Endothelial cell of umbilical vein (primary cell): ENCODE results near the gene KRTAP29-1. TPM values are rescaled to one million over a fixed set of nuclear protein-coding genes. Genes with fewer than 3 reads are reported as not detected.

ENCODE experiments used
- BruUV-seq: library from RNA; stranded (reverse); fragments of 400-500 nt; replicated peaks from 2 replicates; lab custom pipeline; 2021; lab: Mats Ljungman, UMichigan
- CTCF ChIA-PET: fragments of 300-600, 350-600 bp; sonication (Branson Sonifier 250); formaldehyde crosslinking; loops from one replicate; lab custom pipeline; 2021; ENCODE audit warnings: antibody characterized with exemption, inconsistent platforms; lab: Charles Lee
- POLR2A ChIA-PET: fragments of 300-600, 350-600 bp; sonication (Branson Sonifier 250); formaldehyde crosslinking; loops from one replicate; lab custom pipeline; 2021; ENCODE audit warnings: antibody characterized with exemption, inconsistent platforms; lab: Charles Lee
- DNase-seq: peaks from one replicate; pipeline ENCODE4 v3.0.0-alpha.2; 2011; ENCODE audit warnings: low read depth, low spot score
- FAIRE-seq: peaks from 2 replicates; lab custom pipeline; 2011; peaks lifted over from hg19 to GRCh38; lab: Jason Lieb, UNC
- H2AFZ ChIP-seq: 2 replicates; pipeline ENCODE4 v1.6.0; 2012; ENCODE audit warnings: low read depth, low read length, control low read depth, inconsistent platforms
- H3K27ac ChIP-seq: 2 replicates; pipeline ENCODE4 v1.5.1; 2011; ENCODE audit warnings: low read depth, mild to moderate bottlenecking, control low read depth, low read length, moderate library complexity; ENCODE audit not compliant: insufficient read depth
- H3K27me3 ChIP-seq, 2 experiments: 2 replicates each; pipeline versions ENCODE4 v1.6.0 to v1.6.1; 2011; ENCODE audit warnings: low read length in 2 of 2, mixed read lengths in 1 of 2; ENCODE audit not compliant: control insufficient read depth in 2 of 2, insufficient read depth in 2 of 2
- H3K36me3 ChIP-seq, 2 experiments: 2 replicates in 1 of 2; 3 replicates in 1 of 2; pipeline ENCODE4 v1.5.1; 2011; ENCODE audit warnings: low read length in 2 of 2, mild to moderate bottlenecking in 1 of 2, moderate library complexity in 1 of 2; ENCODE audit not compliant: control insufficient read depth in 2 of 2, insufficient read depth in 2 of 2; ENCODE audit errors: extremely low read depth in 1 of 2
- H3K4me1 ChIP-seq: 3 replicates; pipeline ENCODE4 v1.5.1; 2011; ENCODE audit warnings: mild to moderate bottlenecking, low read length; ENCODE audit not compliant: control insufficient read depth, insufficient read depth; ENCODE audit errors: extremely low read depth
- H3K4me2 ChIP-seq: 2 replicates; pipeline ENCODE4 v1.6.1; 2011; ENCODE audit warnings: low read length, control low read depth, mixed read lengths; ENCODE audit not compliant: insufficient read depth
- H3K4me3 ChIP-seq, 3 experiments: fragments of 200-600 bp in 1 of 3; sonication (generic), shearing (Covaris generic) in 1 of 3; replicated peaks in 1 of 3; 2 replicates each; pipeline ENCODE4 v1.5.1; 2011 to 2016; ENCODE audit warnings: control low read depth in 3 of 3, low read length in 3 of 3, mild to moderate bottlenecking in 2 of 3, inconsistent platforms in 1 of 3, low read depth in 1 of 3, moderate library complexity in 1 of 3; ENCODE audit not compliant: insufficient read depth in 1 of 3
- H3K79me2 ChIP-seq: 2 replicates; pipeline ENCODE4 v1.6.0; 2012; ENCODE audit warnings: low read length, inconsistent platforms; ENCODE audit not compliant: control insufficient read depth, insufficient read depth
- H3K9ac ChIP-seq: replicated peaks from 2 replicates; pipeline ENCODE3; 2011; ENCODE audit warnings: low read length, control low read depth; ENCODE audit not compliant: insufficient read depth; ENCODE audit errors: extremely low read depth
- H3K9me1 ChIP-seq: replicated peaks from 3 replicates; pipeline ENCODE4 v1.6.0; 2011; ENCODE audit warnings: mild to moderate bottlenecking, low read length; ENCODE audit not compliant: control insufficient read depth, insufficient read depth; ENCODE audit errors: extremely low read depth
- H3K9me3 ChIP-seq: replicated peaks from 2 replicates; pipeline ENCODE4 v1.5.1; 2012; ENCODE audit warnings: low read length, inconsistent platforms; ENCODE audit not compliant: control insufficient read depth, insufficient read depth
- H4K20me1 ChIP-seq: replicated peaks from 2 replicates; pipeline ENCODE3; 2011; ENCODE audit warnings: mild to moderate bottlenecking, low read length; ENCODE audit not compliant: control insufficient read depth, insufficient read depth; ENCODE audit errors: extremely low read depth
- CTCF ChIP-seq, 2 donors: IDR thresholded peaks; 1 replicate in 1 of 2; 2 replicates in 1 of 2; pipeline ENCODE4 v1.5.1; 2011; ENCODE audit warnings: low read length in 2 of 2, mild to moderate bottlenecking in 2 of 2, moderate library complexity in 2 of 2, control low read depth in 1 of 2, inconsistent platforms in 1 of 2, low read depth in 1 of 2; ENCODE audit not compliant: insufficient read depth in 1 of 2; ENCODE audit errors: extremely low read depth in 1 of 2
- EZH2 ChIP-seq: IDR thresholded peaks from 2 replicates; pipeline ENCODE4 v1.6.1; 2012; ENCODE audit warnings: borderline replicate concordance, low read depth, mild to moderate bottlenecking, moderate library complexity, low read length, inconsistent platforms; ENCODE audit not compliant: severe bottlenecking
- GATA2 ChIP-seq: IDR thresholded peaks from 2 replicates; pipeline ENCODE4 v1.7.0; 2011; ENCODE audit warnings: low read depth, mild to moderate bottlenecking, moderate library complexity, mixed read lengths, low read length; ENCODE audit not compliant: insufficient read length, insufficient read depth
- JUN ChIP-seq: IDR thresholded peaks from 2 replicates; pipeline ENCODE4 v1.6.1; 2011; ENCODE audit warnings: borderline replicate concordance, low read depth; ENCODE audit not compliant: insufficient read length, insufficient read depth
- POLR2A ChIP-seq: IDR thresholded peaks from 2 replicates; pipeline ENCODE4 v1.6.1; 2012; ENCODE audit warnings: low read depth, mild to moderate bottlenecking, control low read depth, low read length
- dilution Hi-C: fragments of 300-500 bp; cut with MboI; formaldehyde crosslinking; loops from one replicate; pipeline ENCODE4 v1.15.0; 2019; ENCODE audit warnings: low sequenced_read_pairs; ENCODE audit not compliant: extremely low pct_ligation_motif_present
- intact Hi-C: fragments of 100-400 bp; cut with micrococcal nuclease; formaldehyde crosslinking; loops from one replicate; pipeline ENCODE4 v1.10.0; 2022
- polyA plus RNA-seq, 4 experiments: library from polyadenylated mRNA; depleted of rRNA in 3 of 4; stranded (reverse) in 3 of 4; unstranded in 1 of 4; fragments of >200 nt; gene quantifications; 2 replicates each; pipeline versions ENCODE4 v1.2.1 to v1.2.3, GENCODE V29; 2011 to 2012; ENCODE audit warnings: missing spikeins in 1 of 4
- total RNA-seq: library from RNA; stranded (reverse); gene quantifications from 2 replicates; pipeline ENCODE4 v1.2.3, GENCODE V29; 2021

KRTAP29-1 gene
- total and polyA plus RNA-seq, 2 donors (not counting 3 experiments of a cell fraction or from before 2014, with no cell fraction given), result not detected

GRCh38 chr17:41322094-41322902 is 19.6 kb upstream of the KRTAP29-1 start:
- peak; percentile 40 to 69 for TF ChIP-seq CTCF (IDR thresholded peaks at IDR 0.05; ENCODE audit: extremely low read depth in 1 of 2, insufficient read depth in 1 of 2, low read depth in 1 of 2, low read length in 2 of 2)
- TF ChIP-seq GATA2, result no peak
- no peak for TF ChIP-seq JUN
- no peak for TF ChIP-seq EZH2
- no peak for TF ChIP-seq POLR2A
- Histone ChIP-seq H3K27me3 (peaks cover 0 to 2% of the 10 kb centered on the region in 2 experiments), H2AFZ (no peak overlapping the region), H3K4me3 (no peak overlapping the region), H3K4me2 (no peak overlapping the region), H3K4me1 (no peaks in the 10 kb centered on the region), H3K9ac (no peak overlapping the region), H3K79me2 (no peaks in the 10 kb centered on the region), H3K9me1 (no peaks in the 10 kb centered on the region), H3K36me3 (no peaks in the 10 kb centered on the region), H3K9me3 (no peaks in the 10 kb centered on the region), H4K20me1 (no peaks in the 10 kb centered on the region), H3K27ac (no peak overlapping the region)
- CTCF ChIA-PET, result interaction anchor here (0.6 to 3.3 kb wide), 37 partner anchors 9 to 1157 kb away, joined by 3 to 34 read pairs (median 3); partner anchors contain the start of gene KRTAP29-1
- DNase-seq (peak; percentile 49), FAIRE-seq (peak; percentile 84)
- POLR2A ChIA-PET, result interaction anchor here (0.6 kb wide), 2 partner anchors 315 to 865 kb away, joined by 4 to 6 read pairs; no protein-coding TSS in a partner anchor
- dilution Hi-C loops (no loop called here), intact Hi-C loops (loop anchor here (1.0 to 10.0 kb wide), 2 partner anchors 343 to 413 kb away; no protein-coding TSS in a partner anchor)
- BruUV-seq, result no TSS peak
